GM10266 (cell line): Measurements from ENCODE around the gene GUCY2F.
A peak's percentile ranks its signal among the peaks of the same experiment; 100 is the strongest.

Source experiments
- DNase-seq: peaks from one replicate; pipeline ENCODE4 v3.0.0; 2012; ENCODE audit errors: extremely low spot score
- CTCF ChIP-seq: IDR thresholded peaks from 2 replicates; pipeline ENCODE4 v1.5.1; 2012; ENCODE audit warnings: mild to moderate bottlenecking, low read depth; ENCODE audit not compliant: control insufficient read depth, insufficient read depth; ENCODE audit errors: missing control alignments

The GUCY2F gene

GRCh38 chrX:109398061-109398460, 83.8 kb downstream of the GUCY2F start:
- no peak for DNase-seq
- no peak for TF ChIP-seq CTCF

DNA sequence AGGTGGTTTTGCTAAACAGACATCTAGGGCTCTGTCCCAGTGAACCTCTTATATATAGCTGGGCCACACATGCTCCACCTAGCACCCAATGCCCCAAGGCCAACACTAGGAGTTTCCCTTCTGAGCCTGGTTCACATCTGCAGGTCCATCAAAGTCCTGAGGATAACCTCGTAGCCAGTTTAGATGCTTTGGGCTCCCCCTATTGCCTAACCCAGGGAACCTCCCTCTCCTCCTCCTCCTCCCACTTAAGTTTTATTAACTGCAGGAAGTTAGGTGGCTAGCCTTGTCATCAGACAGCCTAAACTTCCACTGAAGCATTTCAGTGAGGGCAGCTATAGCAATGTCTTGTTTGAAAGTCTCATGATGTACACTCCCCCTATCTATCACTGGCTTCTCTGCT, 88.0 kb downstream of the GUCY2F start:
- peak; percentile 5 for DNase-seq
- TF ChIP-seq CTCF = peak; percentile 24

- no peak for TF ChIP-seq CTCF
- DNase-seq = no peak
These were observed 89.0 kb downstream of the GUCY2F start for GRCh38 chrX:109392895-109393294.

- no peak for DNase-seq
- TF ChIP-seq CTCF = no peak
These were observed 91.3 kb downstream of the GUCY2F start for GRCh38 chrX:109390556-109390955.

DNA sequence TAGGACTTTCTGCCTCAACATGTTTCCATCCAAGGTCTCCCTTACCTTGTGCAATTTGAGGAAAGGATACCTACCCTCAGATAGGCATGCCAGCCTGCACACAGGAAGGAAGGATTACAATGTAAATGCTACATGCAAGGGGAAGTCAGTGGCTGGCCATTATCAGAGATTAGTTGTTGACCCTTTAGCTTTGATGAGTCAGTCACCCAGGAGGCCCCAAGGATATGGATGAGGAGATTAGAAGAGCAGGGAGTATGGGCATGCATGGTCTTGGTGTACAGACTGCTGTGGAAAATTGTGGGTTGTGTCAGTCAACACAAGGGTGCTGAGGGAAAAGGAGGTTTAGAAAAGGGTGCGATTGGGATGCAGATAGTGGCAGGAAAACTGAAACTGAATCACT, 92.0 kb downstream of the GUCY2F start:
- DNase-seq = no peak
- no peak for TF ChIP-seq CTCF

- TF ChIP-seq CTCF = peak; percentile 48
- DNase-seq = no peak
These were observed 97.2 kb downstream of the GUCY2F start for GRCh38 chrX:109384699-109385098.

DNA sequence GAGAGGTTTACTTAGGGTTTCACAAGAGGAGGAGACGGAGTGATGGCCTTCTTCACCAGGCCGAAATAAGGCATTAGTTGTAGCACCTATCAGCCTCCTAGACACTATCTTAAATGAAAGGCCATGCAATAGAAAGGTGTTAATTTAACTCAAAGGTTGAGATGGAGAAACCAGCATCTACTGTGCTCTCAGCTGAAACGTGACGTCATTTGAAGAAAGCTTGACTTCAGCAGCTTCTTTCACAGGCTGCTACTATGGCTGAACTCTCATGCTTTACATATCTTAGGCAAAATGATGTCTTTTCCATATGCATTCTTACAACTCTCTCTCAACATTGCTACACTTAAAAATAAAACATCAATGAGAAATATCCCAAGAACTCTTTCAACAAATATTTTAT, 99.6 kb downstream of the GUCY2F start:
- no peak for TF ChIP-seq CTCF
- DNase-seq = no peak
